ENCODE data around the gene LSM4.

GRCh38 chr19:18265582-18265981 lies 57.3 kb downstream of the LSM4 start:
- no peak for TF ChIP-seq EZH2 (IDR thresholded peaks at IDR 0.05; ENCODE audit: insufficient read depth, poor library complexity, severe bottlenecking)
- TF ChIP-seq EZH2phosphoT487 (IDR thresholded peaks at IDR 0.05; ENCODE audit: insufficient read depth, low read depth): no peak
